GM12892 (cell line): Measurements from ENCODE around the gene CD300LG.

Experiments used
- POLR2A ChIP-seq: IDR thresholded peaks from 2 replicates; pipeline ENCODE4 v1.6.1; 2011; ENCODE audit warnings: low read depth, low read length, control low read depth
- TAF1 ChIP-seq: IDR thresholded peaks from 2 replicates; pipeline ENCODE4 v1.6.1; 2011; ENCODE audit warnings: low read depth, mild to moderate bottlenecking, control low read depth, low read length, borderline replicate concordance

- TF ChIP-seq POLR2A (no peak), TAF1 (no peak)
Observed at GRCh38 chr17:43848601-43849000, 1.6 kb downstream of the CD300LG start.
